ENCODE measurements around the gene PPP1R3A. TPM values are rescaled to one million over a fixed set of nuclear protein-coding genes. Genes with fewer than 3 reads are reported as not detected.

Gene PPP1R3A
- total RNA-seq, 1 experiment from 2014 or later, result 0.02 TPM

GRCh38 chr7:113835367-113835766, 83.4 kb downstream of the PPP1R3A start:
- no peak overlapping the region for H3K27ac ChIP-seq
- H3K4me1 ChIP-seq, result no peaks in the 10 kb centered on the region
- no peak overlapping the region for H3K4me3 ChIP-seq
- H3K36me3 ChIP-seq, result no peaks in the 10 kb centered on the region
- H3K27me3 ChIP-seq, result no peaks in the 10 kb centered on the region
- DNase-seq, result no peak
- H3K9me3 ChIP-seq (replicated peaks), result no peaks in the 10 kb centered on the region

GRCh38 chr7:113832196-113832745, 86.5 kb downstream of the PPP1R3A start:
- H3K9me3 ChIP-seq (replicated peaks), result no peaks in the 10 kb centered on the region
- DNase-seq, result no peak
- no peaks in the 10 kb centered on the region for H3K4me1 ChIP-seq
- H3K36me3 ChIP-seq, result no peaks in the 10 kb centered on the region
- H3K27me3 ChIP-seq, result no peaks in the 10 kb centered on the region
- no peak overlapping the region for H3K27ac ChIP-seq
- H3K4me3 ChIP-seq, result no peak overlapping the region

GRCh38 chr7:113831556-113831955, 87.3 kb downstream of the PPP1R3A start:
- Histone ChIP-seq H3K27ac (no peak overlapping the region), H3K4me1 (no peaks in the 10 kb centered on the region), H3K9me3 (replicated peaks) (no peaks in the 10 kb centered on the region), H3K27me3 (no peaks in the 10 kb centered on the region), H3K36me3 (no peaks in the 10 kb centered on the region), H3K4me3 (no peak overlapping the region)
- no peak for DNase-seq

- H3K27me3 ChIP-seq, result no peaks in the 10 kb centered on the region
- DNase-seq, result no peak
- H3K4me1 ChIP-seq, result peaks cover 16% of the 10 kb centered on the region
- no peak overlapping the region for H3K27ac ChIP-seq
- no peaks in the 10 kb centered on the region for H3K36me3 ChIP-seq
- no peak overlapping the region for H3K4me3 ChIP-seq
- H3K9me3 ChIP-seq (replicated peaks), result no peaks in the 10 kb centered on the region
Measured at GRCh38 chr7:113828581-113828980, 90.2 kb downstream of the PPP1R3A start.
